Endothelial cell (in vitro differentiated cells): ENCODE results near the gene CYBRD1. TPM values are rescaled to one million over a fixed set of nuclear protein-coding genes. Genes with fewer than 3 reads are reported as not detected.
A peak's percentile ranks its signal among the peaks of the same experiment; 100 is the strongest.
"Not testable (repeated sequence)": the region's sequence is repeated elsewhere in the genome, so short reads cannot be mapped to it uniquely, and the experiment has no call there.

Experiments used
- DNase-seq: peaks from one replicate; pipeline ENCODE4 v3.0.0; 2021; ENCODE audit warnings: low spot score
- H3K27ac Mint-ChIP-seq: one replicate; pipeline ENCODE4 v1.8.0; 2021; ENCODE audit warnings: mixed read lengths, inconsistent platforms; ENCODE audit not compliant: unreplicated experiment
- H3K27me3 Mint-ChIP-seq: one replicate; pipeline ENCODE4 v1.8.0; 2021; ENCODE audit warnings: mild to moderate bottlenecking, moderate library complexity, mixed read lengths, inconsistent platforms; ENCODE audit not compliant: unreplicated experiment
- H3K36me3 Mint-ChIP-seq: one replicate; pipeline ENCODE4 v1.8.0; 2021; ENCODE audit warnings: mild to moderate bottlenecking, low read depth, mixed read lengths, inconsistent platforms; ENCODE audit not compliant: unreplicated experiment
- H3K4me1 Mint-ChIP-seq: one replicate; pipeline ENCODE4 v1.8.0; 2021; ENCODE audit warnings: mild to moderate bottlenecking, mixed read lengths, inconsistent platforms; ENCODE audit not compliant: unreplicated experiment
- H3K4me3 Mint-ChIP-seq: one replicate; pipeline ENCODE4 v1.8.0; 2021; ENCODE audit warnings: mild to moderate bottlenecking, mixed read lengths, inconsistent platforms; ENCODE audit not compliant: unreplicated experiment
- H3K9me3 Mint-ChIP-seq: one replicate; pipeline ENCODE4 v1.8.0; 2021; ENCODE audit warnings: mixed read lengths, inconsistent platforms; ENCODE audit not compliant: unreplicated experiment
- CTCF ChIP-seq: fragments of 200-600 bp; sonication (generic); IDR thresholded peaks from one replicate; pipeline ENCODE4 v1.5.0; 2021; ENCODE audit warnings: antibody characterized with exemption; ENCODE audit not compliant: unreplicated experiment
- total RNA-seq: library from RNA; stranded (reverse); fragmentation: NEBNext Ultra II Directional; extraction: Animal tissue kit (Norgen Biotek cat#: 25700); gene quantifications from one replicate; pipeline ENCODE4 v1.2.1, GENCODE V29; 2021; ENCODE audit not compliant: unreplicated experiment

Gene CYBRD1
- total RNA-seq, 1 donor from 2014 or later = 10.1 TPM

GRCh38 chr2:171523088-171524017, 1.1 kb downstream of the CYBRD1 start:
- Mint-ChIP-seq H3K9me3 (no peaks in the 10 kb centered on the region), H3K27me3 (no peaks in the 10 kb centered on the region), H3K4me1 (peaks cover 3% of the 10 kb centered on the region), H3K4me3 (peak overlapping the region; percentile 94), H3K27ac (no peak overlapping the region), H3K36me3 (no peaks in the 10 kb centered on the region)
- no peak for TF ChIP-seq CTCF
- peak; percentile 68 for DNase-seq

GRCh38 chr2:171524018-171524401, 1.7 kb downstream of the CYBRD1 start:
- no peak for DNase-seq
- Mint-ChIP-seq H3K4me1 (peaks cover 3% of the 10 kb centered on the region), H3K36me3 (no peaks in the 10 kb centered on the region), H3K27ac (peak overlapping the region; percentile 61), H3K4me3 (peak overlapping the region; percentile 86), H3K27me3 (no peaks in the 10 kb centered on the region), H3K9me3 (no peaks in the 10 kb centered on the region)
- TF ChIP-seq CTCF = no peak

GRCh38 chr2:171529914-171530313, 7.6 kb downstream of the CYBRD1 start:
- Mint-ChIP-seq H3K27ac (no peak overlapping the region), H3K4me1 (no peaks in the 10 kb centered on the region), H3K27me3 (no peaks in the 10 kb centered on the region), H3K4me3 (no peak overlapping the region), H3K36me3 (no peaks in the 10 kb centered on the region), H3K9me3 (no peaks in the 10 kb centered on the region)
- TF ChIP-seq CTCF = peak; percentile 81
- DNase-seq = no peak

GRCh38 chr2:171530378-171530777, 8.1 kb downstream of the CYBRD1 start:
- DNase-seq = no peak
- no peak overlapping the region for H3K27ac Mint-ChIP-seq
- H3K4me1 Mint-ChIP-seq = no peaks in the 10 kb centered on the region
- H3K9me3 Mint-ChIP-seq = no peaks in the 10 kb centered on the region
- TF ChIP-seq CTCF = no peak
- no peaks in the 10 kb centered on the region for H3K27me3 Mint-ChIP-seq
- H3K4me3 Mint-ChIP-seq = no peak overlapping the region
- no peaks in the 10 kb centered on the region for H3K36me3 Mint-ChIP-seq

- H3K36me3 Mint-ChIP-seq, H3K4me3 Mint-ChIP-seq, H3K9me3 Mint-ChIP-seq, H3K27ac Mint-ChIP-seq, H3K27me3 Mint-ChIP-seq, DNase-seq, H3K4me1 Mint-ChIP-seq: not testable (repeated sequence)
Measured at GRCh38 chr2:171530859-171531258, 8.6 kb downstream of the CYBRD1 start.
